CMK (cell line): ENCODE results near the gene CDK2AP2.
"Not testable (repeated sequence)": the region's sequence is repeated elsewhere in the genome, so short reads cannot be mapped to it uniquely, and the experiment has no call there.

Experiments
- DNase-seq: peaks from one replicate; pipeline ENCODE4 v3.0.0-alpha.2; 2010; ENCODE audit warnings: low read depth

Gene CDK2AP2

GRCh38 chr11:67489885-67490726 is 17.9 kb downstream of the CDK2AP2 start:
- DNase-seq, result no peak

DNA sequence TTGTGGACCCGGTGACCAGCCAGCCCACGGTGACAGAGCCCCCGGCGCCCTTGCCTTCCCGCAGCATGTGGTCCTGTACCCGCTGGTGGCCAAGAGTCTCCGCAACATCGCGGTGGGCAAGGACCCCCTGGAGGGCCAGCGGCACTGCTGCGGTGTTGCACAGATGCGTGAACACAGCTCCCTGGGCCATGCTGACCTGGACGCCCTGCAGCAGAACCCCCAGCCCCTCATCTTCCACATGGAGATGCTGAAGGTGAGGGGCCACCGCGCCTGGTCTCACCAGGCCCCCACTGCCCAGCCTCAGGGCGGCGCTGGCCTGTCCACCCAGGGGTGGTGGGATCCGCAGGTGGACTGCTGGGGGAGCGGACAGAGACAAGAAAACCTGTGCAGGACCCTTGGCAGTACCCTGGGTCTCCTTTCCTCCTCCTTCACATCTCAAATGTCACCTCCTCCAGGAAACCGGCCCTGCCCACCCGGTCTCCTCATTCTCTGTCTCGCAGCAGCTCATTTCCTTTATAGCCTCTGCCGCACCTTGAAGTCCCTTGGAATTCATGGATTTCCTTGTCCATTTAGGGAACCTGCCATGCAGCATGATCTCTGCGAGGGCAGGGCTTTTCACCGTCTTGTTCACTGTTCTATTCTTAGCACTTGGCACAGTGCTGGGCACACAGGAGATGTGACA is 18.6 kb downstream of the CDK2AP2 start:
- no peak for DNase-seq

- no peak for DNase-seq
Measured at GRCh38 chr11:67486481-67487195, 21.3 kb downstream of the CDK2AP2 start.

GRCh38 chr11:67485873-67486361 is 22.0 kb downstream of the CDK2AP2 start:
- not testable (repeated sequence) for DNase-seq

GRCh38 chr11:67484847-67485311 is 23.1 kb downstream of the CDK2AP2 start:
- DNase-seq, result peak; percentile 70

DNA sequence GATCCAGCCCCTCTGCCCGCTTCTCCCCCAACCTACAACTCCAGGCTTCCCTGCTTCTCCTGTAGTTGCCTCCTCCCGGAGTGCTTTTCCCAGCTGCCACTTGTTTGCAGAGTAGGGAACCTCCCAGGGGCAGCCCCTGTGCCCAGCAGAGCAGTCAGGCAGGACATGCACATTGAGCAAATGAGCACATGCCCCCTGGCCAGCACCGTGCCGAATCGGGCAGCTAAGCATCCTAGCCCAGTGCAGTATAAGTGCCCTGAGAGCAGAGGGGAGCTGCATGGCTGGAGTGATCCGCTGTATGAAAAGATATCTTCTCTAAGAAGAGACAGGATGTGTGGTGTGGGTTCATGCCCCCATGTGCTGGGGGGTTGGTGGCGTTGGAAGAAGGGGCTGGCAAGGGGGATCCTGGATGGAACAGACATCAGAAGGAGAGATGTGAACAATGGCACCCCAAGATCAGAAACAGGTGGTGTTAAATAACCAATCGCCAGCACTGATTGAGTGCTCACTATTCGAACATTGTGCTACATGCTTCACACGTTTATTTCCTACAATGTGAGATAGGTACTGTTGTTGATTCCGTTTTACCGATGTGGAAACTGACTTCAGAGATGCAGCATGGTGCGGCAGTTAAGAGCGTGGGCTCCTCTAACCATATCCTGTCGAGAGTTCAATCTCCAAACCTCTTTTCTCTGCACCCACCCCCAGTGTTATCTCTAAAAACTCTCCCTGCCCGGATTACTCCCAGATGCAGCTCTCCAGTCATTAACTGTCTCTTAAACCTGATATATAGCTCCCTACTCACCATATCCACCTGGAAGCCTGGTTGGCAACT is 23.9 kb downstream of the CDK2AP2 start:
- DNase-seq, result no peak

DNA sequence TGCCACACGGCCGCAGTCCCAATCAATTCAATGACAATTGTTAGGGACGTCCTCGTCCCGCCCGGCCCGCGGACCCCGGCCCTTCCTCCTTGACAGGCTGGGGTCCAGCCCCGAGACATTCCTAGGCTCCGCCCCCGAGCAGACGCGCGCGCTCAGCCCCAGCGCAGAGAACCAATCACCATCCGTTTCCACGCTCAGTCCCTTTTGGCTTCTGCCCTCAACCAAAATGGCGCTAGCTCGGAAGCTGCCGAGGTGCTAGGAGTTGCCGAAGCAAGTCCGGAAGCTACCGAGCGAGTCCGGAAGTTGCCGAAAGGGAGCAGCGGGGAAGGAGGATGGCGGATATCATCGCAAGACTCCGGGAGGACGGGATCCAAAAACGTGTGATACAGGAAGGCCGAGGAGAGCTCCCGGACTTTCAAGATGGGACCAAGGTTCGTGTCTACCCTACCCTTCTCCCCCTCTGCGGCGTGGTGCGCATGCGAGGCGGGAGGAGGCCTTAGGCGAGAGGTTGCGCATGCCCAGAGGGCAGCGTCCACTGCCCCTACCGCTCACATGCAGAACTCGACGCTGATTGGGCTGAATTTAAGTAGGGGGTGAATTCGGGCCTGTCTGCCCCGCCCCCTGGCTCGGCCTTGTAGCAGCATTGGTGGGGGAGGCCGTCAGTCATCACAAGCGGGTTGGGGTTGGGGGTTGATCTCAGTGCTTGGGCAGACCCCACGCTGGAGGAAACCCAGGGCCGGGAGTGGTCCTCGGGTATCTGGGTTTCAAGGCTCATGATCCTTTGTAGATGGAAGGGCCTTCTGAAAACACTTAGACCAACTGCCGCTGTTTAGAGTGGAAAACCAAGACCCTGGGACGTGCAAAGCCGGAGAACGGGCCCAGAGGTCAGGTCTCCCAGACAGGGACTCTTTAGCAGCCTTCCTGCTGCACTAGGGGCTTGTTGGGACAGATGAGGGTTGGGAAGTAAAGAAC is 24.8 kb downstream of the CDK2AP2 start, which contains the start of gene AIP:
TSS of gene AIP (plus strand) at position 200 of the 972 bp plus-strand sequence. CDS start at position 333, 133 bp downstream.
- DNase-seq, result peak; percentile 96

GRCh38 chr11:67482275-67482826 is 25.6 kb downstream of the CDK2AP2 start:
- no peak for DNase-seq

GRCh38 chr11:67477344-67478050 is 30.5 kb downstream of the CDK2AP2 start:
- not testable (repeated sequence) for DNase-seq

GRCh38 chr11:67476692-67477091 is 31.3 kb downstream of the CDK2AP2 start:
- DNase-seq, result not testable (repeated sequence)

DNA sequence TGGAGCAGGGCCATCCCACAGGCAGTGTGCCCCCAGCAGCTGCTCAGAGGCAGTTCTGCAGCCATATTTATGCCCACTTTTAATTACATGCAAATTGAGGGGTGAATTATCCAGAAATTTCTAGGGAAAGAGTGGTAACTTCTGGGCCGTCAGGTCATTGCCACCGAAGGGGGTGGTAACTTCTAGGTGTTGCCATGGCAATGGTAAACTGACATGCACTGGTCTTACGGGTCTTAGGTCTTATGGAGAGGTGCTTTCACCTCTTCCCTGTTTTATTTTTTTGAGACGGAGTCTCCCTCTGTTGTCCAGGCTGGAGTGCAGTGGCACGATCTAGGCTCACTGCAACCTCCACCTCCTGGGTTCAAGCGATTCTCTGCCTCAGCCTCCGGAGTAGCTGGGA is 35.1 kb downstream of the CDK2AP2 start:
- DNase-seq, result no peak

DNA sequence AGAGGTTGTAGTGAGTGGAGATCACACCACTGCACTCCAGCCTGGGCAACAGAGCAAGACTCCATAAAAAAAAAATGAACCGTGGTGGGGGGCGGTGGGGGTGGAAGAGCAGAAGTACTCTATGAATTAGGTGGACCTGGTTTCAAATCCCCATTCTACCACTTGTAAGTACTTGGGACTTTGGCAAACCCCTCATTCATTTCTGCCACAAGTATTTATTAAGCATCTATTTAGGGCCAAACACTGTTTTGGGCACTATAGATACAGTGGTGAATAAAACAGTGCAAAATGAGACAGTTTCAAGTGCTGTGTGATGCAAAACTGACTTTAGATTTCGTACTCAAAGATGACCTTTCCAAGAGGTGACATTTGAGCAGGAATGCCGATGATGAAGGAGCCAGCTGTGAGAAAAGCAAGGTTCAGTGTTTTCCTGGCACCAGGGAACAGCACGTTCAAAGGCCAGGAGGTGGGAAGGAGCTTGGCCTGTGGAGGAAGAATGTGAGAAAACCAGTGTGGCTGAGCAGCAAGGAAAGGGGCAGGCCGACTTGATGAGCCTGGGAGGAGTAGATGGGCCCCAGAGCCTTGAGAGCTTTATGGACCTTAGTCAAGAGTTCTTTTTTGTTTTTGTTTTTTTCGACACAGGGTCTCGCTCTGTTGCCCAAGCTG is 37.5 kb downstream of the CDK2AP2 start:
- no peak for DNase-seq

DNA sequence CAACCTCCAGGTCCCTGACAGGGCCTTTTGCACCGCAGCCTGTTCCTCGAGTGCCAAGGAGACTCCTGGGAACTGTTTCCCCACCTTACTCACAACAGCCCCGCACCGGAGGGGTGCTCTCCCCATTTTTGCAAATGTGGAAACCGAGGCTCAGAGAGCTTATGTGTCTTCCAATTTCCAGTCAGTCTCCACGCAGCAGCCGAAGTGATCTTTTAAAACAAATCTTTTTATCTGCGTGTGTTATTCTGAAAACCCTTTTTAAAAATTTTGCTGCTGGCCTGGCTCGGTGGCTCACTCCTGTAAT is 38.5 kb downstream of the CDK2AP2 start:
- DNase-seq, result no peak

GRCh38 chr11:67468759-67469507 is 39.0 kb downstream of the CDK2AP2 start, which contains the start of gene TMEM134:
TMEM134 (minus strand) TSS chr11:67469251; CDS start chr11:67469192, 59 bp downstream.
- peak; percentile 88 for DNase-seq

GRCh38 chr11:67468456-67468758 is 39.6 kb downstream of the CDK2AP2 start:
- DNase-seq, result no peak

GRCh38 chr11:67468056-67468455 is 39.9 kb downstream of the CDK2AP2 start:
- DNase-seq, result no peak

- no peak for DNase-seq
Measured at GRCh38 chr11:67466962-67467771, 40.8 kb downstream of the CDK2AP2 start.
